ENCODE results near the gene NAB2.

Gene NAB2

DNA sequence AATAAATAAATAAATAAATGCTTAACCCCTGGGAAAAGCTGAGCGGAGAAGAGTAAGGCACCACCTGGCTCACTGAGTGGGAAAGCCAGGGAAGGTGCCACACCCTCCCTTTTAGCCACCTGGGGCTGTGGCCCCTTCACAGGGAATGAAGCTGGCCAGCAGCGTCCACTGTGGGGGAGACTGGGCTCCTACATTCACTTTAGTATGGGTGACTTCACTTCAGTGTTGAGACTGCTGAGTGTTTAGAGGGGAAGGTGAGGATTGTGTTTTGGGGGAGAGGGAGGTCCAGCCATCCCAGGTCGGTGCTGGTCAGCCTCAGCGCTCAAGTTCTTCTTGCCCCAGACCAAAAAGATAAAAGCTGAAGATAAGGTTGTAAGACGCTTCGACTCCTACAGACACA is 1.6 kb downstream of the NAB2 start:
- TF ChIP-seq CTCF (IDR thresholded peaks at IDR 0.05), result no peak

DNA sequence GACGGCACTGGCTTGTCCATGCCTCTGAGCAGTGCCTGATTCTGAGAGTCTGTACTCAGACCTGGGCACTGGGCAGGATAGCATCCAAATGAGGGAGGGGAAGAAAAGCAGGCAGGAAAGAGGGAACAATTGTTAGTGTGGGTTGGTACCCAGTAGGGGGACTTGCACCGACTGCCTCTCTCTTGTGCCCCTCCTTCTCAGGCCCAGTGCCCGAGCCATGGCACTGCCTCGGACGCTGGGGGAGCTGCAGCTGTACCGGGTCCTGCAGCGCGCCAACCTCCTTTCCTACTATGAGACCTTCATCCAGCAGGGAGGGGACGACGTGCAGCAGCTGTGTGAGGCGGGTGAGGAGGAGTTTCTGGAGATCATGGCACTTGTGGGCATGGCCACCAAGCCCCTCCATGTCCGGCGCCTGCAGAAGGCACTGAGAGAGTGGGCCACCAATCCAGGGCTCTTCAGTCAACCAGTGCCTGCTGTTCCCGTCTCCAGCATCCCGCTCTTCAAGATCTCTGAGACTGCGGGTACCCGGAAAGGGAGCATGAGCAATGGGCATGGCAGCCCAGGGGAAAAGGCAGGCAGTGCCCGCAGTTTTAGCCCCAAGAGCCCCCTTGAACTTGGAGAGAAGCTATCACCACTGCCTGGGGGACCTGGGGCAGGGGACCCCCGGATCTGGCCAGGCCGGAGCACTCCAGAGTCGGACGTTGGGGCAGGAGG is 2.2 kb downstream of the NAB2 start:
- TF ChIP-seq CTCF (IDR thresholded peaks at IDR 0.05), result no peak

GRCh38 chr12:57091638-57092528 is 3.0 kb downstream of the NAB2 start:
- no peak for TF ChIP-seq CTCF (IDR thresholded peaks at IDR 0.05)

- TF ChIP-seq CTCF (IDR thresholded peaks at IDR 0.05), result no peak
Observed at GRCh38 chr12:57092529-57092862, 3.6 kb downstream of the NAB2 start.

GRCh38 chr12:57092876-57093414 is 4.0 kb downstream of the NAB2 start:
- no peak for TF ChIP-seq CTCF (IDR thresholded peaks at IDR 0.05)

DNA sequence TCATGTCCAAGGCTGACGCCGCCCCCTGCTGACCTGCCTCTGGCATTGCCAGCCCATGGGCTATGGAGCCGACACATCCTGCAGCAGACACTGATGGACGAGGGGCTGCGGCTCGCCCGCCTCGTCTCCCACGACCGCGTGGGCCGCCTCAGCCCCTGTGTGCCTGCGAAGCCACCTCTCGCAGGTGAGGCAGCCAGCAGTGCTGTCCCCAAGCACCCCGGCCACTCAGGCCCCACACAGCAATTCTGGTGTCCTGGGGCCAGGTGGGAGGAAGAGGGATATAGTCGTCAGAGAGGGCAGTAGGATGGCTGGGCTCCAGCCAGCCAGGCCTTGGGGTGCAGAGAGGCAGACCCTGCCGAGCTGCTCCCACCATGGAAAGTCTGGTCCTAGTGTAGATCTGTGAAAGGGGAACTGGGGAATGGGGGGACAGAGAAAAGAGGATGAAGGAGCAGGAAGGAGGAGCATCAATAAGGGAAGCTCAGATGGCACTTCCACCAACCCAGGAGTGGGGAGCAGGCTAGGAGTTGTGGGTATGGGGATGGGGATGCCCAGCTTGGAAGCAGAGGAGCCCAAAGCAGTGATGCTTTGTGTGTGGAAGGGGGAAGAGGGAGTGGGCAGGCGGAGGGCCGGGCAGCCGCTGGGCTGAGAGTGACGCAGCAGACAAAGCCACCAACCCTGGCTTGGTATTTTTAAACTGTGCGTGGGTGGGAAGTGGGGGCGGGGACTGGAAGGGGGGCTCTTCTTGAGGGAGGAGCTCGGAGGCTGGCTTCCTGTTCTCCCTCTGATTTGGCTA is 4.7 kb downstream of the NAB2 start:
- peak; percentile 70 for TF ChIP-seq CTCF (IDR thresholded peaks at IDR 0.05)
